NCI-H2107 treated with DMSO at 0.1 percent for 48 hours (cell line): Measurements from ENCODE around the gene SLC35F4.
A peak's percentile ranks its signal among the peaks of the same experiment; 100 is the strongest.
"Not testable (repeated sequence)": the region's sequence is repeated elsewhere in the genome, so short reads cannot be mapped to it uniquely, and the experiment has no call there.

Experiments
- DNase-seq: peaks from one replicate; lab custom pipeline; 2025; ENCODE audit not compliant: unreplicated experiment; lab: John Stamatoyannopoulos, UW

The SLC35F4 gene

DNA sequence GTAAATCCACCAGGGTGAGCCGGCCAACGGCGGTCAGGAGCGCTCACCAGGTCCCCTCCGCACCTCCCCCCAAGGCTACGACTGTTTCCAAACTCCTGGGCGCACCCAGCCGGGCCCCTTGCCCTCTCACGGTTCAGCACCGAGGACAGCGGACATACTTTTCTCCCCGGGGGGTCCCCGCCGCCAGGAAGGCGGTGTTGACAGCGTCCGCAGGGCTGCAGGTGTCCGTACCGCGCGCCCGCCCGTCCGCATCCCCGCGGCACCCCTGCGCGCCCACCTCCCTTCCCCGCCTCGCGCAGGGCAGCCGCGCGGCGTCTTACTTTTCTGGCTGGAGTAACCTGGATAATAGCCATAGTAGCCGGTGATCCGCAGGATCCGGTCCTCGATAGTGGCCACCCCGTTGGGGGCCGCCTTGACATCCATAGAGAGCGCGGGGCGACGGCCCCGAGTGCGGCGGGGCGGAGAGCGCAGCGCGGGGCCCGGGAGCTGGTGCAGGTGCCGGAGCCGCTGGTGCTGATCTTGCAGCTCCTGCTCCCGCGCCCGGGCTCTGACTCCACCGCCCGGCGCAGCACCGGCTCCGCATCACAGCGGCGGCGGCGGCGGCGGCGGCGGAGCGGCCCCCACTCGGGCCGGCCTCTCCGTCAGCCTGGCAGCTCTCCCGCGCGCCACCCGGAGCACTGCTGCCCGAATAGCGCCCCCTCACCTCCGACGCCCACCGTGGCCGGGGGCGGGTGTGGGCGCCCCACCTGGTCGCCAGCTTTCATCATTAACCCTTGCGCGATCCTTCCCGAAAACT is at the start of gene SLC35F4:
Gene SLC35F4 (minus strand): TSS at position 690 of the 796 bp plus-strand sequence.
- peak; percentile 17 for DNase-seq

DNA sequence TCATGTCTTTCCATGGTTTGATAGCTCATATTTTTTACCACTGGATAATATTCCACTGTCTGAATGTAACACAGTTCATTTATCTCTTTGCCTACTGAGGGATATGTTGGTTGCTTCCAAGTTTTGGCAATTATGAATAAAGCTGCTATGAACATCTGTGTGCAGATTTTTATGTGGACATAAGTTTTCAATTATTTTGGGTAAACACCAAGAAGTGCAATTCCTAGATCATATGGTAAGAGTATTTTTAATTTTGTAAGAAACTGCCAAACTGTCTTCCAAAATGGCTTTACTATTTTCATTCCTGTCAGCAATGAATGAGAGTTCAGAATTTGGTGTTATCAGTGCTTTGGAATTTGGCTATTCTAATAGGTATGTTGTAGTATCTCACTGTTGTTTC is 43.7 kb upstream of the SLC35F4 start:
- DNase-seq: no peak

DNA sequence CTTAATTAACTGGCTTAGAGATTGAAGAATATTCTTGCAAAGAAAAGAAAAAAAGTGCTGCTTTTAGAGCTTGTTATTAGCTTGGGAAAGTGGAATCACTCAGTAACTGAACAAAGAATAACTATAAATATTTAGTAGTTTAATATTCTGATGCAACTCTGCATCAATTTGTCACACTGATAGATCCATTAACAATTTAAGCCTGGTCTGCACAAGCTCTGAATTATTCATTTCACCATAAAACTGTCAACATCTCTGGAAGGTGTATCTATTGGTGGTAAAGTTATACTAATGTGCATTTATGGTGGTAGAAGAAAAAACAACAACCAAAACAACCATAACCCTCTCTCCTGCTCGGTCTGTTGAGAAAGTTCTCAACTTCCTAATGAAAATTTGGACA is 38.1 kb upstream of the SLC35F4 start:
- DNase-seq: no peak

DNA sequence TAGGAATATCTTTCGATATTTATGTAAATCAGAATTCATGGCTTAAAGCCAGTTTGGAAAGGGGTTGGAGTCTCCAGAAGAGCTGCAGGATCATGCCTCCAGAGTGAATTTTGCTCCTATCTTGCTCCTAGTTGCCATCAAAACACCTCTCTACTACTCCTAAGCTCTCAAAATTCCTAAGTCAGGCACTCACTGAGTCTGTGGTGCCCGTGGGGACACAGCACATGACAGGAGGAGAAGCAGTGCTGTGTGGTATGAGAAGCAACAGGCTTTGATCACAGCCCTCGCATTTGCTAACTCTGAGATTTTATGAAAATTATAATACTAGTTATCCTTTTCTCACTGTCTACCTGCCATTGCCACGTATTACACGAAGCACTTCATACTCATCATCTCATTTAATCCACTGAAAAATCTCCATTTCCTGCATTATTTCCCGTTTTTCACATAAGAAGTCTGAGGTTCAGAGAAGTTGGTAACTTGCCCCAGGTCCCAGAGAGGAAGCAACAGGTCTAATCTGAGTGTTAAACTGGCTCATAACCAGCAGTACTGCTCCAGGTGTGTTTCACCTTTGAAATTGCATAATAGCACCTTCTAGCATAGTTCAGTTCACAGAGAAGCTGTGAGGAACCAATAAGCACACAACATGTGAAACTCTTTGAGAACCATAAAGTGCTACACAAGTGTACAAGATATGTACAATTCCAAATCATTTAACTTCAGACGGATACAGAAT is 33.1 kb upstream of the SLC35F4 start:
- no peak for DNase-seq

DNA sequence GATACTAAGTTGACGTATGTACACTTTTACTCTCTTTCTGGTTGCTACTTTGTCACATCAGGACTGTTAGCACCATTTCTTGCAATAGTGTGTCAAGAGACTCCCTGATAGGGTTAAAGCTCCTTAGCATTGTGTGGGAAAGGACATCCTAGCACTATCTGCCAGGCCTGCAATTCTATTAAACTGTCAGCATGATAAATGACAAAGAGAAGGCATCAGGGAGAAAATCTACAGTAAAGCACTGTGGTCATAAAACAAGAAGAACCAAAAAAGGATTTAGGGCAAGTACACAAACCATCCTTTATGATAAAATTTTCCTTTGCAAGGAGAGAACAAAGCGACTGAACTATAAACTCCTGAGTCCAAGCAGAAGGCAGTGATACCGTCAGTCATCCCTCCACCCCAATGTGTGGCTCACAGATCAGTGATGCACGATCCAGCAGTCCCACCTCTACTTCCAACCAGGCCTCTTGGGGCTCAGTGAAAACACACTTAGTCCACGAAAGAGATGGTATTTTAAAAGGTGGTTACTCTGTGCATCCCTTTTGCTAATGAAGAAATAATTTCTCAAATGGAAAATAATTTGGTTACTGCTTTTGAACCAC is 31.4 kb upstream of the SLC35F4 start:
- no peak for DNase-seq

DNA sequence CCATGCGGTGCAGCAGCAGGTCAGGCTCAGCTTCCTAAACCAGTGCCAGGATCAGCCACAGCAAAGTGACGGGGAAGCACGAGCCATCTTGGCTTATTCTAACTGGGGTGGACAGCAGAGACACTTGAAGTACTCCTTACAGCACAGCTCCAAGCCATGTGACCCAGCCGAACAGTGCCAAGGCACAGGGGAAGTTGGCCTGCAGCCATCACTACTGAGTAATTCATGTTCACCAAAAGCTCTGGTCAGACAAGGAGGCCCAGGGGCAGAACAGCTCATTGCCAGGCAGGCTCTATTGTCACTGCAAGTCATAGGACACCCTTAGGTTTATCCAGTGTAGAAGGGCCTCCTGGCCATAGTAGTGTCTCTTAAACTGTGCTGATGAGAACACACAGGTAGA is 23.4 kb upstream of the SLC35F4 start:
- DNase-seq: no peak

DNA sequence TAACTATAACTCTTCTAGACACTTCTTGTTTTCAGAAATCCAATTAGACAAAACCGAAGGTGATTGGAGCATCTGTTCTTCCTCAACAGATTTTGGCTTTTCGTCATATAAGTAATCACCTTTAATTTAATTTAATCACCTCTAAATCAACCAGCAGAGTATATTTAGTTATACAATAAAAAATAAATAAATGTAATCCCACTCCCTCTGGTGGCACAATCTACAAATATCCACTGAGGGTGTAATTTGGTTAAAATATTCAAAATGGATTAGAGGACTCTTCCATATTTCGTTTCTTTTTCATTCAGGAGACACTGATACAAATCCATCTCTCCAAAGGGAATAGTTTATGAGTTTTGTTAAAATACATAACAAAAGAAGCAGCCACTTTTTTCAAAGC is 18.3 kb upstream of the SLC35F4 start:
- DNase-seq: no peak

DNA sequence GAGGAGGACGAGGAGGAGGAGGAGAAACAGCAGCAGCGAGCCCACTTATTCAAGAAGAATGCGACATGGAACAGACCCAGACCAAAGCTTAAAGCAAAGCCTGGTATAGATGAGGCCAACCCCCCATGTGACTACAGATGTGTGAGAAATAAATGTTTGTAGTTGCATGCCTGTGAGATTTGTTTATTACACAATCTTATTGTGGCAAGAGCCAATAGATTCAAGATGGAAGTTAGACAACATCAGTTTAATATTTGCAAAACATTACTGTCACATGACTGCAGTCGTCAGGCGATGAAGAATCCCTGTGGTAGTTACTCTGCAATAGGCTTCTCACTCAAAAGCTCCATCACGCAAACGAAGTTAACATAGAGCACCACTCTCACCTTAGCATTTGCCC is 17.2 kb upstream of the SLC35F4 start:
- DNase-seq: no peak

DNA sequence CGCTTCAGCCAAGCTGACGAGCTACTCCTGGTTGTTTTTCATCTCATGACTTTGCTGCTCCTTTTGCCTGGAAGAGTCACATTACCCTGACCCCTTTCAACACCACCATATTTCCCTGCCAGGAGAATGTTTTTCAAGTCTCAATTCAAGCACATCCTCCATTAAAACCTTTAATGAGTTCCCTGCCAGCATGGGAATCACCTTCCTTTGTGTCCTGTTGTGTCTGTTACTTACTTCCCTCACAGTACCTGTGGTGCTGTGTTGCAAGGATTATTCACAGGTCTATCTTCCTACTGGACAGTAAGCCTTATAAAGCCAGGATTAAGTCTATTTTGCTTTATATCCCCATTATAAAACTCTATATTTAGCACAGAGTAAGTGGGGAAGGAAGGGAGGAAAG is 13.6 kb upstream of the SLC35F4 start:
- no peak for DNase-seq

DNA sequence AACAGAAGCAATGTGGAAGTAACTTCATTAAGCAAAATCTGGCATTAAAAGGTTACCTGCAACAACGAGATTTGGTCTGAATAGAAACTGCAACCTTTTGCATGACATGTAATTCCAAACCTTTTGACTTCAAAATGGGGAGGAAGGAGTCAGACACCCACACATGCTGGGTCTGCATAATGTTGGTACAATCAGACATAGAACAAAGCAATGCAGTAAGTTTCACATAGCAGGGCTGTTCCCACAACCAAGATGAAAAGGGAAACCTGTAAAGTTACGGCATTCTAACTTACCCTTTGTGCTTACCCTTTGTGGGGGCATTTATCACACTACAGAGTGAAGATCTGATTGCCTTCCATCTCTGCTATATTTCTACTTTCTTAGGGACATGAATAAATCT is 10.1 kb upstream of the SLC35F4 start:
- no peak for DNase-seq

DNA sequence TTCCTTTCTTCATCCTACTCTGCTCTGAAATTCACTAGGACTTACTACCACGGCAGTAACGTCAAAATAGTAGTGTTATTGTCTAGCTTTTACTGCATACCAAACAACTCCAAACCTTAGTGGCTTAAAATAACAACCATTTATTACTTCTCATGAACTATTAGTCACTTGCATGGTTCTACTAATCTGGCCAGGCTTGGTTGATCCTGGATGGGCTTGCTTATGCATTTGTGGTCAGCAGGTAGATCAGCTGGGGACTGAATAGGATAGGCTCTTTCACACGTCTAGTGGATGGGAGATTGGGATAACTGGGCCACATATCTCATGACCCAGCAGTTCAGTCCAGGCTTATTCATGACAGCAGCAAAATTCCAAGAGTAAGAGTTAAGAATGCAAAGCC is 9.4 kb upstream of the SLC35F4 start:
- DNase-seq: no peak

DNA sequence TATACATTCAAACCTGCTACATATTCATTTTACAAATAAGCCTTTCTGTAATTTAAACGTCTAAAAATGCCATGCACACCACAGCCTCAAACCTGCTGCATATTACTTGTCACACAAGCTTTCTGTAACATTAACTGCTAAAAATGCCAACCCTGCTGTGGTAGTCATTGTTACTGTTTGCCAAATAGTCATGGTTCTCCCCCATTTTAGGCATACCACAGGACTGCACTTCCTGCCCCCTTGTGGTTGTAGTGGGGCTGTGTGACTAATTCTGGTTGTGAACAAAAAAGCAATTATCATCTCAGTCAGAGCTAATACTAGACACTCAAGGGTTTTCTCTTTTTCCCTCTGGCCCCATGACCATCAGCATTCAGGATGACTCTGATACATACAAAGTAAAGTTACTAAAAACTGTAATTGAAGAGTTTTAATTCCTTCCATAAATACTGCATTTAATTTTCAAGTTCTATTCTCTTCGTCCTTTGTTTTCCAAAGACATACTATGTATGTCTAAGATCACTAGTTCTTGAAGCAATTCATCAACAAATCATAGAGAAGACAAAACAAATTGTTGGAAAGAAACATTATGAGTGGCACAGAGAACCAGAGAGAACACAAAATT is 5.7 kb upstream of the SLC35F4 start:
- DNase-seq: peak; percentile 54

DNA sequence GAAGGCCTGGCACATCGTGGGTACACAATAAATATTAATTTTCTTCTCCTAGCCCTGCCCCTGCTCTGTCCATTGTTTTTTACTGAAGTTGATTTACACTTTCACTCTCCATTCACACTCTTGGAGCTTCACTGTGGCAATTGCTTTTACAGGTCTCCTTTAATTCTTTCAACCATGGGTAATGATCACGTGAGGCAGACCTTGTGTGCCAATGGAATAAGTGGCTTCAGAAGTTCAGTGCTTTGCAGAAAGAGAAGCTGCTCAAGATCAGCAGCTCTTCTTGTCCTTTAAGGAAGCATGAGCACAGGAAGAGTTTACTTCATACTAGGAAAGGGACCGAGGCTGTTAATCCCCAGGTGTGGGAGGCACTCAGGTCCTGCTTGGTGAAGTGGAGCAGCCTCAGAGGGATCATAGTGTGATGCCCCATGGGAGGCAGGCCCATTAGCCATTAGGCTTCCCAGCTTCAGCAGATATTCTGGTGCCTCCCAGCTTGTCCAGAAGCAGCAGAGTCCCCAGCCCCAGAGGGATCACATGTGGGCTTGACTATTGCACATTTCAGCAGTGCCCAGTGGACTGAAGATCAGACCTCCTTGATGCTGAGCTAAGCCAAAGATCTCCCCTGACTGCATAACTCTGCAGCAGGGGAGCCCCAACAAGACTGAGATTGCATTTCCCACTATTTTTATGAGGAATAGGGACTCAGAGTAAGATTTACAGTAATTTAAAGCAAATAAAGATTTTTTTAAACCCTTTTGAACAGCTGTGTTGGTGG is 5.0 kb upstream of the SLC35F4 start:
- no peak for DNase-seq

DNA sequence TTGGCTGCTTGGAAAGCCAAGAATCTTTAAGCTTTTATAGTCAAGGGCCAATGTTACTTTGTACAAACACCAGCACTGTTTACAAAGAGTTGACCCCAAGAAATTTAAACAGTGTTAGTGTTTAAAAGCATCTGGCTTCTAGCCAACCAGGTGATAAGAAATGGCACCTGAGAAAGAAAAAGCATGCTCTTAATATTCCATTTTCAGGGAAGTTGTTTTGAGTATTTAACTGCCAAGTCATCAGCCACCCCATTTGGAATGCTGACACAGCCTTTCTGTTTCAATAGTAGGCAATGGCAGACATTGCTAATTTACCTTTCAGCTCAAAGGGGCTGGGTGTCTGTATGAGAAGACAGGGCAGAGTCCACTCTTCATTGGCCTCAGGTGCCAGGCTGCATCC is 3.7 kb upstream of the SLC35F4 start:
- no peak for DNase-seq

DNA sequence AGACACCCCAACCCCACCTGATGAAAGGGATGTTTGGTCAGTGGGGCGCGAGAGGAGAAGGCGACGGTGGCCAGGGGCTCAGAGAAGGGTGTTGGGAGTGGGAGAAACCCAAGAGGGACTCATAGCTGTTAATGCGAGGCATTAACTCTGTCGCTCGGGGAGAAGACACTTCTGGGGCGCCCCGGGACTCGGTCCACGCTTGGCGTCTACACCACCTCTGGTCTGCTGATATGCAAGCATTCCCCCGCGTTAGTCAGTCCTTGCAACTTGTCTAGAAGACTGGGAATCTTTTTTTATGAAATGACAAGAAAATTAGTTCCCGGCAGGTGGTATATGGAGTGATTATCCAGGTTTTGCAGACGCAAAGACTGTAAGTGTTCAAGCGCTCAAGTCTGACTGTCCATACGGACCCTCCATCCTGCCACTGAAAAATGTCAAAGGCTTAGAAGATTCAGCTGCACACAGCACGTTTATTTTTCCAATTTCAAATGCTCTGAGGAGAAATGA is 360 bp upstream of the SLC35F4 start:
- DNase-seq: no peak

DNA sequence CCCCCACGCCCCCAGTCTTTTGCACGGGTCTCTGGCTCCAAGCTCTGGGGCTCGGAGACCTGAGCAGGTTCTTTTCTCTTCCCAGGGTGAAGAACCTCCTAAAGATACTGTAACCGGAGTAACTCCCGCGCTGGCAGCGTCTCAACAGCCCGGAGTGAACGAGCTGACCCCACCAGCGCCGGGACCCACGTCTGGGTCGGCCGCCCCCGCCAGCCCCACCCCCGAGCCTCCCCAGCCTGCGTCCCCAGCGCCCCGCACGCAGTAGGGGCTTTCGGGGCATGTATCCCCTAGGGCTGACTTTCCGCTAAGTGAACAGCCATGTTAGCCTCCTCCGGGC is 858 bp downstream of the SLC35F4 start:
- DNase-seq: no peak

DNA sequence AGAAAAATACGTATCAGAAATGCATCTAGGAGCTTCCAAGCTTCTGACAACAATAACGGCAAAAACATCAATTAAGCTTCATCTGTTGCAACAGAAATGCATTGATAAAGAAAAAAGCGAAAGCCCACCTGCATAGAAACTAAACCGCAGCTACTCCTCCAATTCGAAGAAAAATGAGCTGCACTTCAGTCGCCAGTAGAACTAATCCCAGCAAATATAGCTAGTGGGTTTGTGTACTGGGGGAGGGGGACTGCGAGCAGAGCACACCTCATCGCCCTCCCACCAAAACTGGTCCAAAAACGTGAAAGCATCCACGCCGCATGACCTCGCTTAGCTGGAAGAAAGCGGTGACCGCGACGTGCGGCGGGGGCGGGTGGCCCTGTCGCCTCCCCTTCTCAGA is 1.2 kb downstream of the SLC35F4 start:
- DNase-seq: no peak

DNA sequence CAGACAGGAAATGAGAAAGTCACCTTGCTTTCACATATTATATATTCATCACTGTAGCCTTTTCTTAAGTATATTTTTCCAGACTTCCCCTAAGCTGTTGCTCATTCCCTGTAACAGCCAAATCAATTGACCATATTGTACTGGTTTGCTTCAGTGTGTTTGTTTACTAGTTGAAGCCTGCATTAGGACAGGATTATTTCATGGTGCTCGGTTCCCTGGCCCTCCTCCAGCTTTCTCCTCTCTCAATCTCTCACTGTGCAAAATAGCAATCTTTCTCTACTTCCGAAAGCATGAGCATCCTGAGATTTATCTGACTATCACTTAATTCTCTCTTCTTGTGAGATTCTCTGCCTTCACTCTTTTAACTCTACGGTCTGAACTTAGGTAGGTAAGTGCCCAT is 2.4 kb downstream of the SLC35F4 start:
- peak; percentile 22 for DNase-seq

DNA sequence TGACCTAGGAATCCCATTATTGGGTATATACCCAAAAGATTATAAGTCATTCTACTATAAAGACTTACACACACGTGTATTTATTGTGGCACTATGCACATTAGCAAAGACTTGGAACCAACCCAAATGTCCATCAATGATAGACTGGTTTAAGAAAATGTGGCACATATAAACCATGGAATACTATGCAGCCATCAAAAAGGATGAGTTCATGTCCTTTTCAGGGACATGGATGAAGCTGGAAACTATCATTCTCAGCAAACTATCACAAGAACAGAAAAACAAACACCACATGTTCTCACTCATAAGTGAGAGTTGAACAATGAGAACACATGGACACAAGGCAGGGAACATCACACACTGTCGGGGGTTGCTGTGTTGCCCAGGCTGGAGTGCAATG is 10.2 kb downstream of the SLC35F4 start:
- DNase-seq: not testable (repeated sequence)

DNA sequence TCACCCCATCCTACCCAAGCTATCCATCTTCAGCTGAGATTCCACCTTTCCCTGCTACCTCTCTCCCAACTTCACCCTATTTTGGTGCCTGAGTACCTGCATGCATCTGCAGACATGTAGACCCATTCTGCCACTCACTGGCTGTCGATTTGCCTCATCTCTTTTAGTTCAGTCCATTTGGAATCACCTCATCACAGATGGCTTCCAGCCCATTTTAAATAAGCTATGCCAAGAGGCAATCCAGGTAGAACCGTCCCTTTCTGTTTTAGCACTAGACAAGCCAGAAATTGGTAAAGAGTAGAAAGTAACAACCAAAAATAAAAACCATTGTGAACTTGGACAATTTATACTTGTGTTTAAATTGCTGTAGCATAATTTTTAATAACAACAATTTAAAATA is 11.3 kb downstream of the SLC35F4 start:
- no peak for DNase-seq

DNA sequence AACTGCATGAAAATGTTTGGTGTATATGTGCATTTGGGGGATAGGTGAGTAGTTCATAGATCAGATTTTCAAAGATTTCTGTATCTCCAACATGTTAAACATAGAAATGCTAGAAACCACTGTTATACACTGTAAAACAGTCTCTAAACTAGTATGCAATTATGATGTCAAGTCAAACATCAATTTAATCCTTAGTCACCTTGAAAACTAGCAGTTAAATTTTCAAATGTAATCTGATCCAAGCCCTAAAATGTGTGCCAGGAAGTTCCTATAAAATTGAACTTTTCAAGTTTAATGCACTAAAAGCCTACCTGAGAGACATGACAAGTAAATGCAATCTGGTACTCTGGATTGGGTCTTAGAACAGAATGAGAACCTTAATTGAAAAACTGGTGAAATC is 14.5 kb downstream of the SLC35F4 start:
- no peak for DNase-seq
